IMR-90 (cell line): Measurements from ENCODE around the gene GATAD2A.

Experiments used
- CEBPB ChIP-seq: IDR thresholded peaks from 2 replicates; pipeline ENCODE4 v1.6.1; 2012; ENCODE audit warnings: low read depth, low read length, improper control_type of control experiment
- FOS ChIP-seq: fragments of 150-350 bp; IDR thresholded peaks from 2 replicates; pipeline ENCODE4 v1.6.1; 2016; ENCODE audit warnings: low read depth, low read length
- MAFK ChIP-seq: IDR thresholded peaks from 2 replicates; pipeline ENCODE4 v1.6.1; 2012; ENCODE audit warnings: low read depth, low read length, improper control_type of control experiment
- MAZ ChIP-seq: IDR thresholded peaks from 2 replicates; pipeline ENCODE4 v1.6.1; 2012; ENCODE audit warnings: low read depth, mild to moderate bottlenecking, low read length, improper control_type of control experiment, moderate library complexity, borderline replicate concordance
- MXI1 ChIP-seq: IDR thresholded peaks from 2 replicates; pipeline ENCODE4 v1.6.1; 2012; ENCODE audit warnings: low read depth, mild to moderate bottlenecking, low read length, moderate library complexity, borderline replicate concordance
- POLR2A ChIP-seq: IDR thresholded peaks from 2 replicates; pipeline ENCODE4 v1.6.1; 2012; ENCODE audit warnings: mild to moderate bottlenecking, low read depth, low read length
- RAD21 ChIP-seq: IDR thresholded peaks from 2 replicates; pipeline ENCODE4 v1.6.1; 2012; ENCODE audit warnings: low read length, improper control_type of control experiment
- RCOR1 ChIP-seq: IDR thresholded peaks from 2 replicates; pipeline ENCODE4 v1.6.1; 2012; ENCODE audit warnings: mild to moderate bottlenecking, low read length, improper control_type of control experiment; ENCODE audit not compliant: insufficient replicate concordance
- SMC3 ChIP-seq: fragments of 150-350 bp; IDR thresholded peaks from 2 replicates; pipeline ENCODE4 v1.6.1; 2016; ENCODE audit warnings: low read depth, mild to moderate bottlenecking, antibody characterized with exemption, low read length, moderate library complexity
- TF ChIP-seq, protein P1 (sequence below): conservative IDR thresholded peaks from 2 replicates; pipeline ENCODE4 v1.5.1; 2012; ENCODE audit warnings: mild to moderate bottlenecking, low read depth, low read length, improper control_type of control experiment
- TF ChIP-seq, protein P2 (sequence below): fragments of 150-350 bp; IDR thresholded peaks from 2 replicates; pipeline ENCODE4 v1.6.1; 2017; ENCODE audit warnings: mild to moderate bottlenecking, antibody characterized with exemption, low read length, low read depth

DNA sequence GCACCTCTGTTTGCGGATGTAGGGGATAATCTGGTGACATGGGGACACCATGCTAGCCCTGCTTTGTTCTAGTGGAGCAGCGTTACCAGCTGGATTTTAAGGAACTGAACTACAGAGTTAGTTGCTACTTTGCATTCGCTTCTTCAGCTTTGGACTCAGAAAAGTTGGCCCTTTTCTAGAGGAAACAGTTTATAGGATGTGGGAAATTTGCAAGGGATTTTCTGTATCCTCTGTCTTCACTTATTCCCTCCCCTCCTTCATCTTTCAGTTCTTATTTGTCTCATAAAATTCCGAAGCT, 2.1 kb downstream of the GATAD2A start:
- TF ChIP-seq FOS: no peak
- TF ChIP-seq CEBPB: no peak
- no peak for TF ChIP-seq SMC3
- TF ChIP-seq, protein P1, sequence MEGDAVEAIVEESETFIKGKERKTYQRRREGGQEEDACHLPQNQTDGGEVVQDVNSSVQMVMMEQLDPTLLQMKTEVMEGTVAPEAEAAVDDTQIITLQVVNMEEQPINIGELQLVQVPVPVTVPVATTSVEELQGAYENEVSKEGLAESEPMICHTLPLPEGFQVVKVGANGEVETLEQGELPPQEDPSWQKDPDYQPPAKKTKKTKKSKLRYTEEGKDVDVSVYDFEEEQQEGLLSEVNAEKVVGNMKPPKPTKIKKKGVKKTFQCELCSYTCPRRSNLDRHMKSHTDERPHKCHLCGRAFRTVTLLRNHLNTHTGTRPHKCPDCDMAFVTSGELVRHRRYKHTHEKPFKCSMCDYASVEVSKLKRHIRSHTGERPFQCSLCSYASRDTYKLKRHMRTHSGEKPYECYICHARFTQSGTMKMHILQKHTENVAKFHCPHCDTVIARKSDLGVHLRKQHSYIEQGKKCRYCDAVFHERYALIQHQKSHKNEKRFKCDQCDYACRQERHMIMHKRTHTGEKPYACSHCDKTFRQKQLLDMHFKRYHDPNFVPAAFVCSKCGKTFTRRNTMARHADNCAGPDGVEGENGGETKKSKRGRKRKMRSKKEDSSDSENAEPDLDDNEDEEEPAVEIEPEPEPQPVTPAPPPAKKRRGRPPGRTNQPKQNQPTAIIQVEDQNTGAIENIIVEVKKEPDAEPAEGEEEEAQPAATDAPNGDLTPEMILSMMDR: no peak
- TF ChIP-seq MXI1: no peak
- no peak for TF ChIP-seq MAZ
- TF ChIP-seq POLR2A: no peak
- TF ChIP-seq RAD21: no peak
- no peak for TF ChIP-seq MAFK
- TF ChIP-seq RCOR1: no peak
- TF ChIP-seq, protein P2, sequence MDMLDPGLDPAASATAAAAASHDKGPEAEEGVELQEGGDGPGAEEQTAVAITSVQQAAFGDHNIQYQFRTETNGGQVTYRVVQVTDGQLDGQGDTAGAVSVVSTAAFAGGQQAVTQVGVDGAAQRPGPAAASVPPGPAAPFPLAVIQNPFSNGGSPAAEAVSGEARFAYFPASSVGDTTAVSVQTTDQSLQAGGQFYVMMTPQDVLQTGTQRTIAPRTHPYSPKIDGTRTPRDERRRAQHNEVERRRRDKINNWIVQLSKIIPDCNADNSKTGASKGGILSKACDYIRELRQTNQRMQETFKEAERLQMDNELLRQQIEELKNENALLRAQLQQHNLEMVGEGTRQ: no peak
